HPDE6-E6E7 (cell line): ENCODE data around the gene RNF103.
"Not testable (repeated sequence)": the region's sequence is repeated elsewhere in the genome, so short reads cannot be mapped to it uniquely, and the experiment has no call there.

ENCODE experiments used
- DNase-seq: peaks from one replicate; pipeline ENCODE4 v3.0.0; 2011; ENCODE audit warnings: missing footprints; ENCODE audit errors: extremely low spot score

The RNF103 gene, protein sequence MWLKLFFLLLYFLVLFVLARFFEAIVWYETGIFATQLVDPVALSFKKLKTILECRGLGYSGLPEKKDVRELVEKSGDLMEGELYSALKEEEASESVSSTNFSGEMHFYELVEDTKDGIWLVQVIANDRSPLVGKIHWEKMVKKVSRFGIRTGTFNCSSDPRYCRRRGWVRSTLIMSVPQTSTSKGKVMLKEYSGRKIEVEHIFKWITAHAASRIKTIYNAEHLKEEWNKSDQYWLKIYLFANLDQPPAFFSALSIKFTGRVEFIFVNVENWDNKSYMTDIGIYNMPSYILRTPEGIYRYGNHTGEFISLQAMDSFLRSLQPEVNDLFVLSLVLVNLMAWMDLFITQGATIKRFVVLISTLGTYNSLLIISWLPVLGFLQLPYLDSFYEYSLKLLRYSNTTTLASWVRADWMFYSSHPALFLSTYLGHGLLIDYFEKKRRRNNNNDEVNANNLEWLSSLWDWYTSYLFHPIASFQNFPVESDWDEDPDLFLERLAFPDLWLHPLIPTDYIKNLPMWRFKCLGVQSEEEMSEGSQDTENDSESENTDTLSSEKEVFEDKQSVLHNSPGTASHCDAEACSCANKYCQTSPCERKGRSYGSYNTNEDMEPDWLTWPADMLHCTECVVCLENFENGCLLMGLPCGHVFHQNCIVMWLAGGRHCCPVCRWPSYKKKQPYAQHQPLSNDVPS

DNA sequence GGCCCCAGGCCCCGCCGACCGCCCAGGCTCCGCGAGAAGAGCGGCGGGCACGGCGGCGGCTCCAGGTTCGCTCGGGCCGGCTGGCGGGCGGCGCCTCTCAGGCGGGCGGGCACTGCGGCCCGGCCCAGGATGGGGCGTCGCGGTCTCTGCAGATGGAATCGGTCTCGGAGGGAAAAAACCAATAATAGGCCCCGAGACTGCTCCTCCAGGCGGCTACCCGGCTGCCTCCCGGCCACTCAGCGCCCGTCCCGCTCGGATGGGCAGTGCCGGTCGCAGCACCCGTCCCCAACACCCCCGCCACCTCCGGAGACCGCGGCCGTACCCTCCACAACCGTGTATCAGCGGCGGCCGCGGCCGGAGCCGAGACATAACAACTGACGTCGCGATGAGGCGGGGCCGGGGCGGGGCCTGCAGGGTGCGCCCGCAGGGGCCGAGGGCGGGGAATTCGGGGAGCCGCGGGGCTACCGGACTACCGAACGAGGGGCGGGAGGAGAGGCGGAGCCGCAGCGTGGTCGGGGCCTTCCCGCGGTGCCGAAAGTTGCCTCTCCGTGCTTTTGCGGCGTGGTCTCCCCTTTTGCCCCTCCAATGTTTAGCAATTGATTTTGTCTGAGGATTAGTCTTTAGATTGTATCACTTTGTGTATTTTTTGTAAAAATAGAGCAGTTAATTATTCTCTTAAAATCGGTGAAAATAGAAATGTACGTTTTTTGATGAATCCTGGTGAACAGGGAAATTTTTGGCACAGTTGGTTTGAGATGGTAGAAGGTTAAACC is at the start of gene RNF103:
Gene RNF103 (minus strand): TSS at position 372 of the 773 bp plus-strand sequence. CDS start 979 bp downstream, outside the sequence.
- peak; percentile 82 for DNase-seq

DNA sequence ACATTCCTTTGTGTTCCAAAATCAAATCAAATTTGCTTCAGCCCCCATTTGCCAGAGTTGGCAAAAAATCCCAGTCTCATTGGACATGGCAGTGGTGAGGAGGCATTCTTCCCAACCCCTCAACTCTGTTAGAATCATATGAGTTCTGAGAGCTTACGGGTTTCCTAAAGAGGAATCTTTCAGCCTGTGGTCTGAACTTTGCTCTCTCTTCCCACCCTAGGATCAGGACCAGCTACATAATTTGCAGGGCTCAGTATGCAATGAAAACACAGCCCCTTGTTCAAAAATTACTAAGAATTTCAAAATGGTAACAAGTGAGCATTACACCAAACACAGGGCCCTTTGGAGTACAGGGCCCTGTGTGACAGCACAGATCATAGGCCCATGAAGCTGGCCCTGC is 49.3 kb upstream of the RNF103 start:
- DNase-seq, result no peak

GRCh38 chr2:86672027-86672545 is 48.4 kb upstream of the RNF103 start:
- no peak for DNase-seq

- DNase-seq, result no peak
Measured at GRCh38 chr2:86671337-86671981, 47.8 kb upstream of the RNF103 start.

DNA sequence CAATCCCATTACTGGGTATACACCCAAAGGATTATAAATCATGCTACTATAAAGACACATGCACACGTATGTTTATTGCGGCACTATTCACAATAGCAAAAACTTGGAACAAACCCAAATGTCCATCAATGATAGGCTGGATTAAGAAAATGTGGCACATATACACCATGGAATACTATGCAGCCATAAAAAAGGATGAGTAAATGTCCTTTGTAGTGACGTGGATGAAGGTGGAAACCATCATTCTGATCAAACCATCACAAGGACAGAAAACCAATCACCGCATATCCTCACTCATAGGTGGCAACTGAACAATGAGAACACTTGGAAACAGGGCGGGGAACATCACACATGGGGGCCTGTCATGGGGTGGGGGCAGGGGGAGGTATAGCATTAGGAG is 45.7 kb upstream of the RNF103 start:
- DNase-seq, result not testable (repeated sequence)

DNA sequence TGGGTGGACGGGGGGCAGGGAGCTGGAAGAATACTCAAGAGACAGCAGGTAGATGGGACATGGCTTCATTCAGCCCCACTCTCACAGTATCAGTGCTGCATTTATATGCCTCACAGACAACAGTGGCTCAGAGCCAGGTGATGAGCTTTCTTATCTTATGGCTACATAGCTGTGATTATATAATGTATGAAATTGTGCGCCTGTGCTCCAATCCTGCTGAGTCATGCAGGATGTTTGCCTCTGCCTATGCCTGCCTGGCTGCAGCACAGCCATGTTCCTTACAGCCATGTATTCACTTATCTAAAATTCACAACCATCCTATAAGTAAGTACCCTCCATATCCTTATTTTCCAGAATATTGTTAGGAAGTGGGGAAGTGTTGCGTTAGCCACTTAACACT is 37.7 kb upstream of the RNF103 start:
- DNase-seq, result no peak

DNA sequence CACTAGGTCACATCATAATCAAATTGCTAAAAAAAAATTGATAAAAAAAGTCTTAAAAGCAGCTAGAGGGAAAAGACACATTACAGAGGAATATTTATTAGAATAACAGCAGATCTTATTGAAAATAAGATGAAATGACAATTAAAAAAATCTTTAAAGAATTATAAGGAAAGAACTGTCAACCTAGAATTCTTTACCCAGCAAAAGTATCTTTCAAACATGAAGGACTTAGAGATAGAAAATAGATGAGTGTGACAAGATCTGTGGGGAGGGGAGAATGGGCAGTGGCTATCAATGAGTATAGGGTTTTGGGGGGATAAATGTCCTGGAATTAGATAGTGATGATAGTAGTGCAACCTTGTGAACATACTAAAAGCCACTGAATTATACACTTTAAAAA is 26.5 kb upstream of the RNF103 start:
- DNase-seq, result no peak

- DNase-seq, result no peak
Measured at GRCh38 chr2:86649119-86649947, 25.7 kb upstream of the RNF103 start.

DNA sequence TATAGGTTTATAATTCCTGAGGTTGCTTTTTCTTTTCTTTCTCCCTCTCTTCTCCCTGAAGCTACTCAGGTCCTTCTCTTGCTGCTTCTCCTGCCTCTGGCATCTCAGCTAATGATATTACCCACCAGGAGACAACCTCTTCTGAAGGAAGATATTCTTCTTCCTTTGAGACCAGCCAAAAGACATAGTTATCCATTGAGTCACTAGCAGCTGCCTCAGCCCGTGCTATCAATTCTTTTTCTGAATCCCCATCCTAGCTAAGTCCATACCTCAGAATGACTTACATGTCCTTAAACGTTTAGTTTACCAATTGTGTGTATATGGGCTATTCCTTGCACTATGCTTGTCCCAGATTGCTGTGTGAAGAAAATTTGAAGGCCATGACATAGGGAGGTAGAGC is 25.0 kb upstream of the RNF103 start:
- DNase-seq, result no peak

DNA sequence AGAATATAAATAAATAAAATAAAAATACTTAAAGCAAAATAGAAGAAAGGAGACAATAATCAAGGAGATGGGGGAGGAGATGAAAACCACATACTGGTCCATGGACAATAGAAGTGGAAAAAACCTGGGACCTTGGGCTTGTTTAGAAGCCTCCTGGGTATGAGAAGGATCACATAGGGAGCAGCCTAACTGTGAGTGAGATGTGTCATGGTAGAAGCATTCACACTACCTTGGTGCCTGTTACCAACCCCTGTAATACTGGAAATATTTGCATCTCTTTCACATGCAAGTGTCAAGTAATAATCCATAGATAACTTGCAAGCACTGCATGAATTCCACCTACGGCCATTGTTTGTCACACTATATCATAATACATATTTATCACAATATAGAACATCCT is 23.2 kb upstream of the RNF103 start:
- DNase-seq, result no peak

- DNase-seq, result no peak
Measured at GRCh38 chr2:86646329-86646728, 22.7 kb upstream of the RNF103 start.

DNA sequence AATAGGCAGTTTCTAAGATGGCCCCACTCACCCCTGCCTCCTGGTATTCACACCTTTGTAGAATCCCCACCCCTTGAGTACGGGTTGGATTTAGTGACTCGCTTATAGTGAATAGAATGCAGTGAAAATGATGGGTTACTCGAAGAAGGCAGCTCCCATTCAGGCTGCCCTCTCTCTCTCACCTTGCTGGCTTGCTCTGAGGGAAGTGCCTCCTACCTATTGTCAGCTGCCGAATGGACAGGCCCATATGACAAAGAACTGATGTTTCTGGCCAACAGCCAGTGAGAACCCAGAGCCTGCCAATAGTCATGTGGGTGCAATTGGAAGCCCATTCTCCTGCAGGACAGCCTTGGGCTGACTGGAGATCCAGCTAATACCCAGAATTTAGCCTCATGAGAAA is 22.1 kb upstream of the RNF103 start:
- no peak for DNase-seq

DNA sequence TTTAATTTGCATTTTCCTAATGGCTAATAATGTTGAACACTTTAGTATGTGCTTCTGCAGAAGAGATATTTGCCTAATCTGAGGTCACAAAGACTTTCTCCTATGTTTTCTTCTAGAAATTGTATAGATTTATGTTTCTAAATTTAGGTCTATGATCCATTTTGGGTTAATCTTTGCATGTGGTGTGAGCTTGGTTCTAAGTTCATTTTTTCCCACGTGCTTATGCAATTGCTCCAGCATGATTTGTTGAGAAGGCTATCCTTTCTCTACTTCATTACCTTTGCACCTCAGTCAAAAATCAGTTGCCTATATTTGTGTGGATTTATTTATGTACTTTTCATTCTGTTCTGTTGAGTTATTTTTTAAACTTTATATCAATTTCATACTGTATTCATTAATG is 15.0 kb upstream of the RNF103 start:
- no peak for DNase-seq

DNA sequence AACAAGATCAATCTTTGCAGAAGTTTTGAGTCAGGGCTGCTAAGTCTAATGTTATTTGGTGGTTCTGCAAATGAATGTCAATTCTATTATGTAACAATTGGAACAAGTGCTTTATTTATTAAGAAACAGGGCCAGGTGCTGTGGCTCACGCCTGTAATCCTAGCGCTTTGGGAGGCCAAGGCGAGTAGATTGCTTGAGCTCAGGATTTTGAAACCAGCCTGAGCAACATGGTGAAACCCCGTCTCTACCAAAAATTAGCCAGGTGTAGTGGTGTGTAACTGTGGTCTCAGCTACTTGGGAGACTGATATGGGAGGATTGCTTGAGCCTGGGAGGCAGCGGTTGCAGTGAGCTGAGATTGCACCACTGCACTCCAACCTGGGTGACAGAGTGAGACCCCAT is 13.2 kb upstream of the RNF103 start:
- no peak for DNase-seq

DNA sequence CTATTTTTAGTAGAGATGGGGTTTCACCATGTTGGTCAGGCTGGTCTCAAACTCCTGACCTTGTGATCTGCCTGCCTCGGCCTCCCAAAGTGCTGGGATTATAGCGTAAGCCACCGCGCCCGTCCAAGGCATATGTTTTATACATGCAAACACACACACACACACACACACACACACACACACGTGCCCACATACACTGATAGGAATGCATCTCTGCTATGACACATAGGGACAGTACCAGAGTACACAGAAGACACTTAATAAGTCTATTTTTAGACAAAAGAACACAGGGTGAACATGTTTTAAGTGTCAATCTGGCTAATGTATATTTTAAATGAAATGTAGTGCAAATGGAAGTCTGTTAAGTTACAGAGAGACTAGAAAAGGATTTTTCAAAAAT is 10.7 kb upstream of the RNF103 start:
- no peak for DNase-seq

DNA sequence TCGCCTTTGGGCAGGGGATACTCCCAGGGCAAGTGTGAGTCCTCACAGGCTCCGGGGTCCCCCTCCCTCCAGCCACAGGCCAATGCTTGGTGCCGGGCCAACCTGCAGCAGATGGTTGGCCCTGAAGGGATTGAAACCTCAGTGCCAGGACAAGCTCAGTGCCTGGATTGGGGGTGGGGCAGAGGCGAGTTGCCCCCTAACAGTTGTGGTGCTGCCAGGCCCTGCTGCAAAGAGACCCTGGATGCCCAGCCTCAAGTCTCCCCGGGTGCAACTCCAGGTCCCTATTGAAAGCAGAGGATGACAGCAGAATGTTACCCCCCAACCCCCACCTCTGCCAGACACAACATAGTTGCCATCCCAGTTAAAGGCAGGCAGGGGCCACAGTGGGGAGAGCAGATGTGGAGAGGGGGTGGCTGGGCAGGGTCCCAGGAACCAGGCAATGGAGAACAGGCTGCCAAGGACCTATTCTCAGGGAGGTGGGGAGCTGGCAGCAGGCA is 9.5 kb upstream of the RNF103 start:
- no peak for DNase-seq

DNA sequence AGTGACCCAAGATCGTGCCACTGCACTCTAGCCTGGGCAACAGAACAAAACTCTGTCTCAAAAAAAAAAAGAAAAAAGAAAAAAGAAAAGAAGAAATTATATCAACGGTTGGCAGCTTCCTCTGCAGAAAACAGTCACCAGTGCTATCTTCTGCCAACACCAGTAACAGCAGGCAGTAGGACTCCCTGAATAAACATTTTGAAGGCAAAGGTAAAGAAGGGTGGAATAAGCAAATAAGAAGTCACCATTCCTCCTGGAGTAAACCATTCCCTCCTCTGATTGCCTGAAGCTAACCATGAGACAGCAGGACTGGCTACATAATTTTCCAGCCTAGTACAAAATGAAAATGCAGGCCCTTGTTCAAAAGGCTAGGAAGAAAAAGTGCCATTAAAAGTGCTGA is 9.0 kb upstream of the RNF103 start:
- no peak for DNase-seq

GRCh38 chr2:86631846-86632485 is 8.3 kb upstream of the RNF103 start:
- DNase-seq, result no peak

- no peak for DNase-seq
Measured at GRCh38 chr2:86628091-86628522, 4.4 kb upstream of the RNF103 start.

- no peak for DNase-seq
Measured at GRCh38 chr2:86627550-86627949, 3.9 kb upstream of the RNF103 start.
